Duodenal mucosa (tissue), 2 donors: ENCODE results near the gene ACKR2.
"Not testable (repeated sequence)": the region's sequence is repeated elsewhere in the genome, so short reads cannot be mapped to it uniquely, and the experiment has no call there.

Experiments
- H3K27ac ChIP-seq: one replicate; pipeline ENCODE4 v1.7.0; 2013; ENCODE audit warnings: low read depth, low read length
- H3K27me3 ChIP-seq, 2 donors: one replicate each; pipeline ENCODE4 v1.7.0; 2013; ENCODE audit warnings: low read length in 2 of 2, control low read depth in 1 of 2; ENCODE audit not compliant: insufficient read depth in 2 of 2, control insufficient read depth in 1 of 2
- H3K36me3 ChIP-seq, 2 donors: one replicate each; pipeline ENCODE4 v1.7.0; 2013; ENCODE audit warnings: low read length in 2 of 2, control low read depth in 1 of 2; ENCODE audit not compliant: insufficient read depth in 2 of 2, control insufficient read depth in 1 of 2
- H3K4me1 ChIP-seq, 2 donors: one replicate each; pipeline ENCODE4 v1.7.0; 2013; ENCODE audit warnings: low read length in 2 of 2, control low read depth in 1 of 2; ENCODE audit not compliant: insufficient read depth in 2 of 2, control insufficient read depth in 1 of 2
- H3K4me3 ChIP-seq, 2 donors: one replicate each; pipeline ENCODE4 v1.7.0; 2013; ENCODE audit warnings: low read length in 2 of 2, low read depth in 1 of 2
- H3K9ac ChIP-seq, 2 donors: one replicate each; pipeline ENCODE4 v1.7.0; 2013; ENCODE audit warnings: low read length in 2 of 2, low read depth in 1 of 2
- H3K9me3 ChIP-seq, 2 donors: one replicate each; pipeline ENCODE4 v1.7.0; 2013; ENCODE audit warnings: low read length in 2 of 2, control low read depth in 1 of 2; ENCODE audit not compliant: control insufficient read depth in 1 of 2

The ACKR2 gene

GRCh38 chr3:42873221-42873982, 64.2 kb downstream of the ACKR2 start:
- Histone ChIP-seq H3K4me1 (no peaks in the 10 kb centered on the region), H3K4me3 (no peak overlapping the region), H3K36me3 (no peaks in the 10 kb centered on the region), H3K27ac (no peak overlapping the region), H3K9ac (no peak overlapping the region), H3K9me3 (no peaks in the 10 kb centered on the region), H3K27me3 (no peaks in the 10 kb centered on the region)

DNA sequence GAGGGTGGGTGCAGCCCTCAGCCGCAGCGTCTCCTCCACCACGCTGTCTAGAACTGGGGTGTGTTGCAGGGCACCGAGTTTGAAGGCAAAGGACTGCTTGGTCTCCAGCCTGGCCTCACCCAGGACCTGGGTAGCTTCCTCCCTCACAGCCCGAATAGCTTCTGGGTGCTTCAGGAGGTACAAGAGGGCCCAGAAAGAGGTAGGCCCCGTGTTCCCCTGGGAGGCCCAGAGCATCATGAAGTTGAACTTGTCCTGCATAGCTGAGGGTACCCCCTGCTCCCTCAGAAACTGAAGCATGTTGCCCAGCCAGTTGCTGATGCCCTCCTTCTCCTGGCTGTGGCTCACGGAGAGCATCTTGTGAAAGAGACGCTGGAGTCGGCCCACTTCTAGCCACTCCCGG, 65.5 kb downstream of the ACKR2 start:
- Histone ChIP-seq H3K4me3 (no peak overlapping the region), H3K9me3 (no peaks in the 10 kb centered on the region), H3K9ac (no peak overlapping the region), H3K27me3 (no peaks in the 10 kb centered on the region), H3K4me1 (no peaks in the 10 kb centered on the region), H3K27ac (no peak overlapping the region), H3K36me3 (no peaks in the 10 kb centered on the region)

DNA sequence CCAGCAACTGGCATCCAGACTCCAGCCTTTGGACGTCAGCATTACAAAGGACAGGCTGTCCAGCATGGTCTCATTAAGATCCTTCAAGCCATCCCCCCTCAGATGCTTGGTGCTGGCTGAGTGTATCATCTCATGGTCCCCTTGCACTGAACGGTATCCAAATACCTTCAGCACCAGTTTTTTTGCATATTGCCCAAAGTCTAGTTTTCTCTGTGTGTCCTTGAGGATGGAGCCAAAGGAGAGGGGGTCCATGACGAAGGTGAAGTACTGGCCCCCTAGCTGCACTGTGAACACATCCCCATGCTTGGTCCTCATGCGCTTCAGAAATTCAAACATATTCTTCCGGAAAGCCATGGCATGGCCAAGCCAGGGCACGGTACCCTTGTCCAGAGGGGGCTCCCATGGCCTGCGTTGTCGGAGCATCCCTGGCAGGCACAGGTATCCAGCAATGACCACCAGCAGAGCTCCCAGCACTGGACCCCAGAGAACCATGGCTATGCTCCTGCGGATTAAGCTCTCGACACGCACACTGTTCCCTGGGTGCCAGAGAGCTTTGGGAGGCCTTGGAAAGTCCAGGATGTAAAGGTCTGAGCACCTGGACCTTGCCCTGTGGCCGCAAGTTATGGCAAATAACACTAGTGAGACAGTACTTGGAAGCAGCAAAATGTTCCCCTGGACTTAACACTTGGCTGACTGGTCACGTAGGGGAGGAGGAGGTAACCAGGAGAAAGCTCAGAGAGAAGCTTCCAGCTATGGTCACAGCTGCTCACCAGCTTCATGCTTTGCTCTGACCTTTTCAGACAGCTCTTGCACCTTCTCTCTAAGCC, 66.3 kb downstream of the ACKR2 start, which contains the start of gene CYP8B1:
TSS of gene CYP8B1 (minus strand) at position 555 of the 827 bp plus-strand sequence. CDS start at position 492, 63 bp downstream.
- no peak within 1 kb of the TSS for H3K4me3 ChIP-seq
- no peak within 1 kb of the TSS for H3K27ac ChIP-seq
- H3K9me3 ChIP-seq = no peaks in the 10 kb centered on the region
- no peaks in the 10 kb centered on the region for H3K27me3 ChIP-seq
- no peak within 1 kb of the TSS for H3K9ac ChIP-seq
- H3K36me3 ChIP-seq = no peaks in the 10 kb centered on the region
- H3K4me1 ChIP-seq = peaks cover 3 to 4% of the 10 kb centered on the region in 2 donors

- Histone ChIP-seq H3K9ac (no peak overlapping the region), H3K4me1 (peaks cover 6 to 9% of the 10 kb centered on the region in 2 donors), H3K4me3 (no peak overlapping the region), H3K27ac (no peak overlapping the region), H3K36me3 (no peaks in the 10 kb centered on the region), H3K27me3 (no peaks in the 10 kb centered on the region), H3K9me3 (no peaks in the 10 kb centered on the region)
These were observed 67.2 kb downstream of the ACKR2 start for GRCh38 chr3:42876401-42876800.

- no peak overlapping the region for H3K4me3 ChIP-seq
- H3K4me1 ChIP-seq = peaks cover 6 to 9% of the 10 kb centered on the region in 2 donors
- H3K9me3 ChIP-seq = no peaks in the 10 kb centered on the region
- no peak overlapping the region for H3K9ac ChIP-seq
- H3K27ac ChIP-seq = no peak overlapping the region
- no peaks in the 10 kb centered on the region for H3K36me3 ChIP-seq
- H3K27me3 ChIP-seq = no peaks in the 10 kb centered on the region
These were observed 67.9 kb downstream of the ACKR2 start for GRCh38 chr3:42876940-42877720.

GRCh38 chr3:42877881-42878280, 68.6 kb downstream of the ACKR2 start:
- no peak overlapping the region for H3K27ac ChIP-seq
- H3K4me1 ChIP-seq = peaks cover 6 to 9% of the 10 kb centered on the region in 2 donors
- no peaks in the 10 kb centered on the region for H3K9me3 ChIP-seq
- H3K36me3 ChIP-seq = no peaks in the 10 kb centered on the region
- H3K27me3 ChIP-seq = no peaks in the 10 kb centered on the region
- no peak overlapping the region for H3K4me3 ChIP-seq
- no peak overlapping the region for H3K9ac ChIP-seq

DNA sequence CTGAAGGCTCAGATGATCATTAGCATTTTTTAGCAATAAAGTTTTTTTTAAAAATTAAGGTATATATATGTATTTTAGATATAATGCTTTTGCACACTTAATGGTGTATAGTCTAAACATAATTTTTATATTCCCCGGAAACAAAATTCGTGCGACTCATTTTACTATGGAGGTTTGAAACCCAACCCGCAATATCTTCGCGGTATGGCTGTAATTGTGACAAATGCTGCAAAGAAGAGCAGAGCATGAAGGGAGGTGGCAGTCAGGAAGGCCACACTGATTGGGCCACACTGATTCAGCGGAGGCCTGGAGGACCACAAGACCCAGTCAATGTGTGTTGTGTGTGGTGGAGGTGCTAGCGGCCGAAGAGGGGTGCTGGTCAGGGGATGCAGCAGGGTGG, 70.9 kb downstream of the ACKR2 start:
- H3K27ac ChIP-seq = no peak overlapping the region
- no peaks in the 10 kb centered on the region for H3K9me3 ChIP-seq
- peak overlapping the region; percentile 68 to 76 for H3K4me3 ChIP-seq
- no peaks in the 10 kb centered on the region for H3K27me3 ChIP-seq
- H3K4me1 ChIP-seq = peaks cover 6 to 18% of the 10 kb centered on the region in 2 donors
- H3K36me3 ChIP-seq = no peaks in the 10 kb centered on the region
- peak overlapping the region; percentile 84 to 88 for H3K9ac ChIP-seq

GRCh38 chr3:42880601-42881451, 71.6 kb downstream of the ACKR2 start:
- Histone ChIP-seq H3K36me3 (no peaks in the 10 kb centered on the region), H3K4me3 (peak overlapping the region; percentile 68 to 76), H3K27ac (no peak overlapping the region)

GRCh38 chr3:42883251-42883930, 74.1 kb downstream of the ACKR2 start:
- H3K4me3 ChIP-seq, H3K9ac ChIP-seq, H3K27ac ChIP-seq, H3K27me3 ChIP-seq, H3K9me3 ChIP-seq, H3K36me3 ChIP-seq: not testable (repeated sequence)
- H3K4me1 ChIP-seq = peaks cover 20 to 37% of the 10 kb centered on the region in 2 donors

More at GRCh38 chr3:42880601-42881451, 71.6 kb downstream of the ACKR2 start:
- Histone ChIP-seq H3K4me1 (peaks cover 6 to 19% of the 10 kb centered on the region in 2 donors), H3K9me3 (no peaks in the 10 kb centered on the region), H3K9ac (peak overlapping the region; percentile 84 to 88), H3K27me3 (no peaks in the 10 kb centered on the region)
